SK-N-SH (cell line): ENCODE data around the gene ZNF502.

Experiments used
- GATA2 ChIP-seq: sonication (generic); formaldehyde crosslinking; IDR thresholded peaks from 2 replicates; pipeline ENCODE4 v1.5.0; 2020; ENCODE audit warnings: mild to moderate bottlenecking, missing genetic modification reagents
- RAD21 ChIP-seq: IDR thresholded peaks from 2 replicates; pipeline ENCODE4 v1.6.1; 2012; ENCODE audit warnings: mild to moderate bottlenecking, low read length
- SMC3 ChIP-seq: IDR thresholded peaks from 2 replicates; pipeline ENCODE4 v1.6.1; 2012; ENCODE audit warnings: low read depth, low read length, improper control_type of control experiment
- TAF1 ChIP-seq: IDR thresholded peaks from 2 replicates; pipeline ENCODE4 v1.6.1; 2012; ENCODE audit warnings: low read depth, mild to moderate bottlenecking, low read length, moderate library complexity, borderline replicate concordance
- TCF12 ChIP-seq: IDR thresholded peaks from 2 replicates; pipeline ENCODE4 v1.4.0; 2012
- YY1 ChIP-seq: IDR thresholded peaks from 2 replicates; pipeline ENCODE4 v1.4.0; 2012; ENCODE audit warnings: low read depth, mild to moderate bottlenecking
- TF ChIP-seq, protein P1 (sequence below): fragments of 200-600 bp; sonication (generic); IDR thresholded peaks from 2 replicates; pipeline ENCODE4 v1.6.1; 2017; ENCODE audit warnings: antibody characterized with exemption, mild to moderate bottlenecking, moderate library complexity

DNA sequence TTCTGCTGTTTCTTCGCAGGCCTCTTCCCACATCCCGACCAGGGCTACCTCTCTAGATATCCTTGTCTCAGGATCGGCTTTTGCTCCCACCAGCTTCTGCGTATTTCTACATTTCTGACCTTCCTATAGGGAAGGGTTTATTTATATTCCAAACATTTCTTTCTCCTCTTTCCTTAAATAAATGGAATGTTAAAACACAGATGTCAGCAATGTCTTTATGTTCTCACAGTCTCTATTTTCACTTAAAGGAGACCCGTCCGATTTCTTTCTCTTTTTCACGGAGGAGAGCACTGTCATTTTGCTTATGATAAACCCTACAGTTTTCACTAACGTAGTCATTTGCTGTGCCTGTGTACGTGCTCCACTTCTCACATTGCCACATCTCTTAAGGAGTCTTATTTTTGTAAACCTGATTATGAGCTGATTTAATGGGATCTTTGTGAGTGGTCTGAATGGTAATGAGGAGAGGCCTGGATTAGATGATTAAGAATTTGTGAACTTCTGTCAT lies 49.8 kb downstream of the ZNF502 start:
- TF ChIP-seq, protein P1, sequence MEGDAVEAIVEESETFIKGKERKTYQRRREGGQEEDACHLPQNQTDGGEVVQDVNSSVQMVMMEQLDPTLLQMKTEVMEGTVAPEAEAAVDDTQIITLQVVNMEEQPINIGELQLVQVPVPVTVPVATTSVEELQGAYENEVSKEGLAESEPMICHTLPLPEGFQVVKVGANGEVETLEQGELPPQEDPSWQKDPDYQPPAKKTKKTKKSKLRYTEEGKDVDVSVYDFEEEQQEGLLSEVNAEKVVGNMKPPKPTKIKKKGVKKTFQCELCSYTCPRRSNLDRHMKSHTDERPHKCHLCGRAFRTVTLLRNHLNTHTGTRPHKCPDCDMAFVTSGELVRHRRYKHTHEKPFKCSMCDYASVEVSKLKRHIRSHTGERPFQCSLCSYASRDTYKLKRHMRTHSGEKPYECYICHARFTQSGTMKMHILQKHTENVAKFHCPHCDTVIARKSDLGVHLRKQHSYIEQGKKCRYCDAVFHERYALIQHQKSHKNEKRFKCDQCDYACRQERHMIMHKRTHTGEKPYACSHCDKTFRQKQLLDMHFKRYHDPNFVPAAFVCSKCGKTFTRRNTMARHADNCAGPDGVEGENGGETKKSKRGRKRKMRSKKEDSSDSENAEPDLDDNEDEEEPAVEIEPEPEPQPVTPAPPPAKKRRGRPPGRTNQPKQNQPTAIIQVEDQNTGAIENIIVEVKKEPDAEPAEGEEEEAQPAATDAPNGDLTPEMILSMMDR, result no peak
- TF ChIP-seq SMC3 (no peak), GATA2 (CRISPR knock-in tag) (no peak), TAF1 (no peak), RAD21 (no peak), YY1 (no peak), TCF12 (no peak)
